ENCODE results near the gene CLEC2B. TPM values are rescaled to one million over a fixed set of nuclear protein-coding genes. Genes with fewer than 3 reads are reported as not detected.

CLEC2B gene
- total RNA-seq, 1 donor from 2014 or later, result 4.4 TPM

GRCh38 chr12:9809338-9809737 lies 59.8 kb downstream of the CLEC2B start:
- DNase-seq, result no peak
- intact Hi-C loops (cut with micrococcal nuclease), result no loop called here
- H3K36me3 ChIP-seq, result no peaks in the 10 kb centered on the region
- peaks cover 13% of the 10 kb centered on the region for H3K27me3 ChIP-seq (ENCODE audit: low read depth)
- H3K9me3 ChIP-seq (replicated peaks), result no peaks in the 10 kb centered on the region
- H3K4me3 ChIP-seq, result no peak overlapping the region
- TF ChIP-seq CTCF (IDR thresholded peaks at IDR 0.05; ENCODE audit: borderline replicate concordance), result no peak
- H3K4me1 ChIP-seq, result no peaks in the 10 kb centered on the region
- H3K27ac ChIP-seq (replicated peaks), result no peak overlapping the region

- Histone ChIP-seq H3K9me3 (replicated peaks) (no peaks in the 10 kb centered on the region), H3K4me3 (no peak overlapping the region), H3K27ac (replicated peaks) (no peak overlapping the region), H3K4me1 (no peaks in the 10 kb centered on the region), H3K27me3 (ENCODE audit: low read depth) (peaks cover 5% of the 10 kb centered on the region), H3K36me3 (no peaks in the 10 kb centered on the region)
- DNase-seq, result no peak
- intact Hi-C loops (cut with micrococcal nuclease), result no loop called here
- no peak for TF ChIP-seq CTCF (IDR thresholded peaks at IDR 0.05; ENCODE audit: borderline replicate concordance)
Observed at GRCh38 chr12:9808504-9808903, 60.6 kb downstream of the CLEC2B start.

GRCh38 chr12:9806714-9807113 lies 62.4 kb downstream of the CLEC2B start:
- Histone ChIP-seq H3K4me1 (no peaks in the 10 kb centered on the region), H3K36me3 (no peaks in the 10 kb centered on the region), H3K4me3 (no peak overlapping the region), H3K27ac (replicated peaks) (no peak overlapping the region), H3K27me3 (ENCODE audit: low read depth) (no peaks in the 10 kb centered on the region), H3K9me3 (replicated peaks) (no peaks in the 10 kb centered on the region)
- TF ChIP-seq CTCF (IDR thresholded peaks at IDR 0.05; ENCODE audit: borderline replicate concordance), result no peak
- intact Hi-C loops (cut with micrococcal nuclease), result no loop called here
- DNase-seq, result no peak

DNA sequence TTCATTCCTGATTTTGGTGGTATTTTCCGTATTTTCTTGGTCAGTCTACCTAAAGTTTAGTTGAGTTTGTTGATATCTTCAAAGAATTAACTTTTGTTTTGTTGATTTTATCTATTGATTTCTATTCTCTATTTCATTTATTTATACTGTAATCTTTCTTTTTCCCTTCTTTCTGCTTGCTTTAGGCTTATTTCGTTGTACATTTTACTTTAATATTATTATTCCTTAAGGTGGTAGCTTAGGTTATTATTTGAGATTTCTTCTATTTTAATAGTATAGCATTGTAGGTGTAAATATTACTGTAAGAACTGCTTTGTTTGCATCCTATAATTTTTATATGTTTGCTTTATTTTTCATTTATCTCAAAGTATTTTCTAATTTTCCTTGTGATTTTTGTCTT lies 63.3 kb downstream of the CLEC2B start:
- TF ChIP-seq CTCF (IDR thresholded peaks at IDR 0.05; ENCODE audit: borderline replicate concordance), result no peak
- Histone ChIP-seq H3K9me3 (replicated peaks) (no peaks in the 10 kb centered on the region), H3K27ac (replicated peaks) (no peak overlapping the region), H3K36me3 (no peaks in the 10 kb centered on the region), H3K4me3 (no peak overlapping the region), H3K4me1 (no peaks in the 10 kb centered on the region), H3K27me3 (ENCODE audit: low read depth) (no peaks in the 10 kb centered on the region)
- no peak for DNase-seq
- intact Hi-C loops (cut with micrococcal nuclease), result no loop called here

Other genes starting within 250 kb of the CLEC2B start
- 3.3 TPM for gene CLEC2D, start 199.6 kb downstream of the CLEC2B start, total RNA-seq
- not detected for gene CLECL1, start 136.3 kb downstream of the CLEC2B start, total RNA-seq
- 0.25 TPM for gene CD69, start 108.5 kb downstream of the CLEC2B start, total RNA-seq
- not detected for gene KLRF1, start 41.9 kb downstream of the CLEC2B start, total RNA-seq
- not detected for gene KLRF2, start 12.1 kb upstream of the CLEC2B start, total RNA-seq
- not detected for gene CLEC2A, start 63.0 kb upstream of the CLEC2B start, total RNA-seq
- gene CLEC12A, start 102.1 kb upstream of the CLEC2B start, total RNA-seq, result 5.7 TPM
- not detected for gene CLEC1B, start 129.8 kb upstream of the CLEC2B start, total RNA-seq
- gene CLEC12B, start 141.3 kb upstream of the CLEC2B start, total RNA-seq, result not detected
- not detected for gene CLEC9A, start 161.3 kb upstream of the CLEC2B start, total RNA-seq
- 2.4 TPM for gene CLEC1A, start 229.6 kb upstream of the CLEC2B start, total RNA-seq